IMR-90 (cell line): ENCODE data around the gene RPL37. TPM values are rescaled to one million over a fixed set of nuclear protein-coding genes. Genes with fewer than 3 reads are reported as not detected.

ENCODE experiments used
- ATAC-seq: fragments of 200-7000 bp; cut with Tn5 transposase; 2 replicates; pipeline ENCODE4 v1.9.1; 2020; ENCODE audit warnings: low read depth, mild to moderate bottlenecking, moderate library complexity
- BruUV-seq: library from RNA; stranded (reverse); fragments of 400-500 nt; replicated peaks from 2 replicates; lab custom pipeline; 2021; lab: Mats Ljungman, UMichigan
- CTCF ChIA-PET: fragments of 300-600 bp; formaldehyde crosslinking; extraction: SDS; loops from one replicate; lab custom pipeline; 2021; ENCODE audit warnings: antibody characterized with exemption; lab: Yijun Ruan, JAX
- POLR2A ChIA-PET: fragments of 300-600 bp; sonication (Branson Sonifier 250); formaldehyde crosslinking; loops from one replicate; lab custom pipeline; 2022; ENCODE audit warnings: antibody characterized with exemption; ENCODE audit not compliant: unreplicated experiment; lab: Charles Lee
- DNase-seq: peaks from one replicate; pipeline ENCODE4 v3.0.0; 2013
- H2AFZ ChIP-seq: replicated peaks from 2 replicates; pipeline ENCODE3; 2013; ENCODE audit warnings: low read length, mild to moderate bottlenecking; ENCODE audit not compliant: poor library complexity
- H2AK5ac ChIP-seq: 2 replicates; pipeline ENCODE4 v1.6.1; 2013; ENCODE audit warnings: low read depth, low read length, inconsistent platforms
- H2AK9ac ChIP-seq: replicated peaks from 2 replicates; pipeline ENCODE3; 2013; ENCODE audit warnings: mild to moderate bottlenecking, low read depth, low read length, moderate library complexity; ENCODE audit not compliant: poor library complexity
- H2BK120ac ChIP-seq: 2 replicates; pipeline ENCODE4 v1.6.1; 2013; ENCODE audit warnings: low read depth, low read length, inconsistent platforms
- H2BK15ac ChIP-seq: 3 replicates; pipeline ENCODE4 v1.6.1; 2013; ENCODE audit warnings: low read depth, low read length, inconsistent platforms
- H2BK20ac ChIP-seq: 2 replicates; pipeline ENCODE4 v1.6.1; 2013; ENCODE audit warnings: low read depth, mild to moderate bottlenecking, inconsistent platforms, low read length, moderate library complexity
- H2BK5ac ChIP-seq: 2 replicates; pipeline ENCODE4 v1.6.1; 2013; ENCODE audit warnings: mild to moderate bottlenecking, low read depth, low read length, inconsistent platforms; ENCODE audit not compliant: poor library complexity, severe bottlenecking
- H3K14ac ChIP-seq: replicated peaks from 2 replicates; pipeline ENCODE4 v1.6.1; 2013; ENCODE audit warnings: low read depth, low read length, inconsistent platforms
- H3K18ac ChIP-seq: 2 replicates; pipeline ENCODE4 v1.6.1; 2013; ENCODE audit warnings: low read depth, low read length, control low read depth
- H3K23ac ChIP-seq: 2 replicates; pipeline ENCODE4 v1.6.1; 2013; ENCODE audit warnings: low read depth, low read length, inconsistent platforms
- H3K27ac ChIP-seq: 2 replicates; pipeline ENCODE4 v1.5.1; 2013; ENCODE audit warnings: mild to moderate bottlenecking, control low read depth, low read length; ENCODE audit not compliant: insufficient read depth
- H3K27me3 ChIP-seq: 2 replicates; pipeline ENCODE4 v1.6.1; 2013; ENCODE audit warnings: low read length; ENCODE audit not compliant: control insufficient read depth, insufficient read depth
- H3K36me3 ChIP-seq: 2 replicates; pipeline ENCODE4 v1.6.1; 2013; ENCODE audit warnings: low read length, mixed read lengths; ENCODE audit not compliant: control insufficient read depth, insufficient read depth
- H3K4ac ChIP-seq: 2 replicates; pipeline ENCODE4 v1.6.1; 2013; ENCODE audit warnings: low read depth, low read length, inconsistent platforms
- H3K4me1 ChIP-seq: 2 replicates; pipeline ENCODE4 v1.6.1; 2013; ENCODE audit warnings: low read length, mixed read lengths; ENCODE audit not compliant: control insufficient read depth, insufficient read depth
- H3K4me2 ChIP-seq: 2 replicates; pipeline ENCODE4 v1.6.1; 2013; ENCODE audit warnings: low read depth, mild to moderate bottlenecking, control low read depth, low read length, moderate library complexity
- H3K4me3 ChIP-seq: 2 replicates; pipeline ENCODE4 v1.5.1; 2013; ENCODE audit warnings: low read depth, mild to moderate bottlenecking, control low read depth, low read length, moderate library complexity; ENCODE audit not compliant: insufficient read depth
- H3K56ac ChIP-seq: 2 replicates; pipeline ENCODE4 v1.6.1; 2013; ENCODE audit warnings: low read length, inconsistent platforms; ENCODE audit not compliant: insufficient read depth; ENCODE audit errors: extremely low read depth
- H3K79me1 ChIP-seq, 2 experiments: 2 replicates each; pipeline ENCODE4 v1.6.1; 2013; ENCODE audit warnings: low read length in 2 of 2, inconsistent platforms in 1 of 2, low read depth in 1 of 2
- H3K9ac ChIP-seq: 2 replicates; pipeline ENCODE4 v1.6.1; 2013; ENCODE audit warnings: low read depth, low read length, control low read depth
- H3K9me1 ChIP-seq: 2 replicates; pipeline ENCODE4 v1.6.1; 2013; ENCODE audit warnings: low read length, inconsistent platforms; ENCODE audit not compliant: insufficient read depth
- H3K9me3 ChIP-seq: 2 replicates; pipeline ENCODE4 v1.6.1; 2013; ENCODE audit warnings: low read length; ENCODE audit not compliant: control insufficient read depth, insufficient read depth
- H4K20me1 ChIP-seq: 2 replicates; pipeline ENCODE4 v1.6.1; 2013; ENCODE audit warnings: low read length, inconsistent platforms; ENCODE audit not compliant: insufficient read depth
- H4K5ac ChIP-seq: 2 replicates; pipeline ENCODE4 v1.6.1; 2013; ENCODE audit warnings: mild to moderate bottlenecking, low read depth, low read length, control low read depth
- H4K8ac ChIP-seq, 2 experiments: 2 replicates each; pipeline ENCODE4 v1.6.1; 2013; ENCODE audit warnings: low read depth in 2 of 2, low read length in 2 of 2, control low read depth in 1 of 2, inconsistent platforms in 1 of 2
- H4K91ac ChIP-seq: 2 replicates; pipeline ENCODE4 v1.6.1; 2013; ENCODE audit warnings: low read depth, low read length, inconsistent platforms; ENCODE audit not compliant: insufficient read depth
- BHLHE40 ChIP-seq: fragments of 150-350 bp; IDR thresholded peaks from 2 replicates; pipeline ENCODE4 v1.6.1; 2016; ENCODE audit warnings: mild to moderate bottlenecking, low read depth, low read length
- CEBPB ChIP-seq: IDR thresholded peaks from 2 replicates; pipeline ENCODE4 v1.6.1; 2012; ENCODE audit warnings: low read depth, low read length, improper control_type of control experiment
- FOS ChIP-seq: fragments of 150-350 bp; IDR thresholded peaks from 2 replicates; pipeline ENCODE4 v1.6.1; 2016; ENCODE audit warnings: low read depth, low read length
- MAZ ChIP-seq: IDR thresholded peaks from 2 replicates; pipeline ENCODE4 v1.6.1; 2012; ENCODE audit warnings: low read depth, mild to moderate bottlenecking, low read length, improper control_type of control experiment, moderate library complexity, borderline replicate concordance
- MXI1 ChIP-seq: IDR thresholded peaks from 2 replicates; pipeline ENCODE4 v1.6.1; 2012; ENCODE audit warnings: low read depth, mild to moderate bottlenecking, low read length, moderate library complexity, borderline replicate concordance
- NFE2L2 ChIP-seq: fragments of 150-350 bp; IDR thresholded peaks from 2 replicates; pipeline ENCODE4 v1.6.1; 2016; ENCODE audit warnings: low read depth, mild to moderate bottlenecking, low read length
- POLR2A ChIP-seq: IDR thresholded peaks from 2 replicates; pipeline ENCODE4 v1.6.1; 2012; ENCODE audit warnings: mild to moderate bottlenecking, low read depth, low read length
- RAD21 ChIP-seq: IDR thresholded peaks from 2 replicates; pipeline ENCODE4 v1.6.1; 2012; ENCODE audit warnings: low read length, improper control_type of control experiment
- RCOR1 ChIP-seq: IDR thresholded peaks from 2 replicates; pipeline ENCODE4 v1.6.1; 2012; ENCODE audit warnings: mild to moderate bottlenecking, low read length, improper control_type of control experiment; ENCODE audit not compliant: insufficient replicate concordance
- RFX5 ChIP-seq: IDR thresholded peaks from 2 replicates; pipeline ENCODE4 v1.8.0; 2012; ENCODE audit warnings: low read depth, mild to moderate bottlenecking, low read length, moderate library complexity
- SMC3 ChIP-seq: fragments of 150-350 bp; IDR thresholded peaks from 2 replicates; pipeline ENCODE4 v1.6.1; 2016; ENCODE audit warnings: low read depth, mild to moderate bottlenecking, antibody characterized with exemption, low read length, moderate library complexity
- WGBS, 2 experiments: methylation state at CpG; one replicate each; pipeline versions ENCODE4 v1.1.5 to v1.1.7; 2013; ENCODE audit warnings: missing lambda C conversion rate in 2 of 2; ENCODE audit not compliant: insufficient read length in 1 of 2; ENCODE audit errors: extremely low coverage in 2 of 2; 5-methylcytosine and 5-hydroxymethylcytosine counted together
- dilution Hi-C: fragments of 300-500 bp; cut with HindIII; formaldehyde crosslinking; loops from one replicate; pipeline ENCODE4 v1.14.3; 2018; ENCODE audit warnings: low sequenced_read_pairs; ENCODE audit not compliant: unreplicated experiment
- in situ Hi-C: fragments of 300-500 bp; cut with MboI; formaldehyde crosslinking; loops from 3 replicates; pipeline ENCODE4 v1.14.3; 2019; ENCODE audit warnings: low sequenced_read_pairs, inconsistent platforms, mixed read lengths
- intact Hi-C: fragments of 100-400 bp; cut with micrococcal nuclease; formaldehyde crosslinking; loops from 2 replicates; pipeline ENCODE4 v1.10.0; 2022
- polyA plus RNA-seq, 3 experiments: library from polyadenylated mRNA; depleted of rRNA; stranded (reverse); fragments of >200 nt; gene quantifications; 2 replicates each; pipeline ENCODE4 v1.2.3, GENCODE V29; 2012; ENCODE audit warnings: low replicate concordance in 1 of 3
- total RNA-seq: library from RNA; depleted of rRNA; stranded (reverse); fragments of >200 nt; gene quantifications from 2 replicates; pipeline ENCODE4 v1.2.3, GENCODE V29; 2012
- TF ChIP-seq, protein P1 (sequence below): fragments of 150-350 bp; IDR thresholded peaks from 2 replicates; pipeline ENCODE4 v1.6.1; 2016; ENCODE audit warnings: low read depth, mild to moderate bottlenecking, low read length, moderate library complexity, borderline replicate concordance

The RPL37 gene
- total and polyA plus RNA-seq, 2 of the 4 experiments (the other 2 are of a cell fraction) = 35.3 to 294 TPM

- TF ChIP-seq RFX5 (no peak), MAZ (no peak), RCOR1 (no peak), MXI1 (no peak), RAD21 (no peak), POLR2A (no peak), CEBPB (no peak), FOS (no peak), BHLHE40 (no peak), SMC3 (no peak), NFE2L2 (no peak)
- TF ChIP-seq, protein P1, sequence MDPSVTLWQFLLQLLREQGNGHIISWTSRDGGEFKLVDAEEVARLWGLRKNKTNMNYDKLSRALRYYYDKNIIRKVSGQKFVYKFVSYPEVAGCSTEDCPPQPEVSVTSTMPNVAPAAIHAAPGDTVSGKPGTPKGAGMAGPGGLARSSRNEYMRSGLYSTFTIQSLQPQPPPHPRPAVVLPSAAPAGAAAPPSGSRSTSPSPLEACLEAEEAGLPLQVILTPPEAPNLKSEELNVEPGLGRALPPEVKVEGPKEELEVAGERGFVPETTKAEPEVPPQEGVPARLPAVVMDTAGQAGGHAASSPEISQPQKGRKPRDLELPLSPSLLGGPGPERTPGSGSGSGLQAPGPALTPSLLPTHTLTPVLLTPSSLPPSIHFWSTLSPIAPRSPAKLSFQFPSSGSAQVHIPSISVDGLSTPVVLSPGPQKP = no peak
- H4K20me1 ChIP-seq = peaks cover 7% of the 10 kb centered on the region
- H3K9me1 ChIP-seq = no peaks in the 10 kb centered on the region
- H3K36me3 ChIP-seq = no peaks in the 10 kb centered on the region
- H3K14ac ChIP-seq = no peak overlapping the region
- H4K5ac ChIP-seq = no peak overlapping the region
- no peak overlapping the region for H3K9ac ChIP-seq
- H2BK120ac ChIP-seq = no peak overlapping the region
- H3K4me1 ChIP-seq = no peaks in the 10 kb centered on the region
- no peak overlapping the region for H3K27ac ChIP-seq
- dilution Hi-C loops = no loop called here
- no peak overlapping the region for H3K4me3 ChIP-seq
- no peak overlapping the region for H2BK15ac ChIP-seq
- no CpG with 5 or more reads among the region's 8 CpGs for WGBS, 2 experiments
- H3K4ac ChIP-seq = no peak overlapping the region
- no peak overlapping the region for H4K91ac ChIP-seq
- DNase-seq (no peak), ATAC-seq (no peak)
- no peak overlapping the region for H2AFZ ChIP-seq
- CTCF ChIA-PET = no interaction called here
- H2BK5ac ChIP-seq = no peak overlapping the region
- no peak overlapping the region for H3K4me2 ChIP-seq
- no peak overlapping the region for H3K18ac ChIP-seq
- intact Hi-C loops = no loop called here
- peaks cover 0 to 15% of the 10 kb centered on the region in 2 experiments; a peak in 2 of 4 replicates for H3K79me1 ChIP-seq
- in situ Hi-C loops = no loop called here
- H3K27me3 ChIP-seq = no peaks in the 10 kb centered on the region
- H2AK5ac ChIP-seq = no peak overlapping the region
- BruUV-seq = no TSS peak
- H2BK20ac ChIP-seq = no peak overlapping the region
- POLR2A ChIA-PET = no interaction called here
- no peak overlapping the region for H3K56ac ChIP-seq
- no peak overlapping the region for H4K8ac ChIP-seq
- no peak overlapping the region for H2AK9ac ChIP-seq
- no peaks in the 10 kb centered on the region for H3K9me3 ChIP-seq
- no peak overlapping the region for H3K23ac ChIP-seq
Measured at GRCh38 chr5:40801771-40802562, 33.1 kb downstream of the RPL37 start.
